OCI-LY1 (cell line): ENCODE data around the gene MAGI2.

Source experiments
- H2AFZ ChIP-seq: fragments of 200-600 bp; sonication (generic), shearing (Covaris generic); 2 replicates; pipeline ENCODE4 v1.6.0; 2014; ENCODE audit warnings: antibody characterized with exemption, mild to moderate bottlenecking, low read length
- H3F3A ChIP-seq: fragments of 200-600 bp; sonication (generic), shearing (Covaris generic); 2 replicates; pipeline ENCODE4 v1.6.0; 2014; ENCODE audit warnings: mild to moderate bottlenecking, antibody characterized with exemption, low read length, moderate library complexity; ENCODE audit not compliant: insufficient read depth
- H3K27ac ChIP-seq: fragments of 200-600 bp; sonication (generic); 2 replicates; pipeline ENCODE4 v1.5.1; 2014; ENCODE audit warnings: low read length, mixed run types, mild to moderate bottlenecking, low read depth; ENCODE audit not compliant: poor library complexity, severe bottlenecking
- H3K27me3 ChIP-seq: fragments of 200-600 bp; sonication (generic); 2 replicates; pipeline ENCODE4 v1.6.0; 2014; ENCODE audit warnings: antibody characterized with exemption, mild to moderate bottlenecking, low read length, moderate library complexity; ENCODE audit not compliant: insufficient read depth
- H3K36me3 ChIP-seq: fragments of 200-600 bp; sonication (generic); 2 replicates; pipeline ENCODE4 v1.6.1; 2014; ENCODE audit warnings: mild to moderate bottlenecking, antibody characterized with exemption, low read length, moderate library complexity, mixed read lengths; ENCODE audit not compliant: insufficient read depth
- H3K4me1 ChIP-seq: fragments of 200-600 bp; sonication (generic); 2 replicates; pipeline ENCODE4 v1.5.1; 2014; ENCODE audit warnings: mild to moderate bottlenecking, low read length, moderate library complexity; ENCODE audit not compliant: insufficient read depth, severe bottlenecking
- H3K4me2 ChIP-seq: fragments of 200-600 bp; sonication (generic), shearing (Covaris generic); 2 replicates; pipeline ENCODE4 v1.6.1; 2014; ENCODE audit warnings: low read length
- H3K4me3 ChIP-seq: fragments of 200-600 bp; sonication (generic); 2 replicates; pipeline ENCODE4 v1.5.1; 2014; ENCODE audit warnings: low read length, low read depth, mild to moderate bottlenecking, mixed read lengths; ENCODE audit not compliant: poor library complexity, severe bottlenecking
- H3K79me2 ChIP-seq: fragments of 200-600 bp; shearing (Covaris generic); 2 replicates; pipeline ENCODE4 v1.6.1; 2016; ENCODE audit warnings: mixed run types, low read length, mixed read lengths; ENCODE audit not compliant: insufficient read depth
- H3K9ac ChIP-seq: fragments of 200-600 bp; sonication (generic), shearing (Covaris generic); 2 replicates; pipeline ENCODE4 v1.6.1; 2014; ENCODE audit warnings: mild to moderate bottlenecking, low read length, mixed read lengths
- H3K9me2 ChIP-seq: fragments of 200-600 bp; sonication (generic), shearing (Covaris generic); 2 replicates; pipeline ENCODE4 v1.6.1; 2014; ENCODE audit warnings: low read depth, mild to moderate bottlenecking, low read length, mixed read lengths
- H3K9me3 ChIP-seq: fragments of 200-600 bp; shearing (Covaris generic); 2 replicates; pipeline ENCODE4 v1.6.1; 2014; ENCODE audit warnings: low read length, mixed read lengths
- H4K20me1 ChIP-seq: fragments of 200-600 bp; sonication (generic), shearing (Covaris generic); 2 replicates; pipeline ENCODE4 v1.6.0; 2016; ENCODE audit warnings: mild to moderate bottlenecking, low read length; ENCODE audit not compliant: insufficient read depth
- EZH2 ChIP-seq: fragments of 200-600 bp; sonication (generic), shearing (Covaris generic); IDR thresholded peaks from 2 replicates; pipeline ENCODE4 v1.8.0; 2017; ENCODE audit warnings: borderline replicate concordance, mixed run types, mild to moderate bottlenecking, antibody characterized with exemption, low read length, moderate library complexity, mixed read lengths
- TF ChIP-seq, protein P1 (sequence below): fragments of 200-600 bp; sonication (generic), shearing (Covaris generic); IDR thresholded peaks from 2 replicates; pipeline ENCODE4 v1.5.1; 2017; ENCODE audit warnings: mild to moderate bottlenecking, antibody characterized with exemption, low read length, moderate library complexity, mixed read lengths

Gene MAGI2

DNA sequence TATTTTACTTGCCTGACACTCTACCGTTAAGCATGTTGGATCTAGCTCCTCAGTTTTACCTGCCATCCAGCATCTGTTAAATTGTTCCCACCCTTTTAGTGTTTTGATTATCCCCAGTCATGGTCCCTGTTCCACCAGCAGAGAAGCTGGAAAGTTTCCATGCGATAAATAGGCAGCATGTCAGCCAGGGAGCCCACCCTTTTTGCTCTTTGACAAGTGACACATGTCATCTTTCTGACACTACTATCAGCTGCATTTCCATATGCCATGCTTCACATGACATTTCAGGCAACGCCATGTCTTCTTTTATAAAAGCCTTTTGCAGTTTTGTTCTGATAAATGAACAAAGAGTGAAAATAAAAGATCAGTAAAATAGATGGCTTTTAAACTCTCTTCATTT, 310.8 kb downstream of the MAGI2 start:
- Histone ChIP-seq H3K9me3 (no peaks in the 10 kb centered on the region), H3K4me2 (no peak overlapping the region), H3K79me2 (no peaks in the 10 kb centered on the region), H3K4me3 (no peak overlapping the region), H3K36me3 (no peaks in the 10 kb centered on the region), H3F3A (no peaks in the 10 kb centered on the region), H3K9me2 (no peaks in the 10 kb centered on the region), H3K27me3 (no peaks in the 10 kb centered on the region), H4K20me1 (no peaks in the 10 kb centered on the region), H3K4me1 (no peaks in the 10 kb centered on the region), H2AFZ (no peak overlapping the region), H3K27ac (no peak overlapping the region), H3K9ac (no peak overlapping the region)
- TF ChIP-seq EZH2, result no peak
- TF ChIP-seq, protein P1, sequence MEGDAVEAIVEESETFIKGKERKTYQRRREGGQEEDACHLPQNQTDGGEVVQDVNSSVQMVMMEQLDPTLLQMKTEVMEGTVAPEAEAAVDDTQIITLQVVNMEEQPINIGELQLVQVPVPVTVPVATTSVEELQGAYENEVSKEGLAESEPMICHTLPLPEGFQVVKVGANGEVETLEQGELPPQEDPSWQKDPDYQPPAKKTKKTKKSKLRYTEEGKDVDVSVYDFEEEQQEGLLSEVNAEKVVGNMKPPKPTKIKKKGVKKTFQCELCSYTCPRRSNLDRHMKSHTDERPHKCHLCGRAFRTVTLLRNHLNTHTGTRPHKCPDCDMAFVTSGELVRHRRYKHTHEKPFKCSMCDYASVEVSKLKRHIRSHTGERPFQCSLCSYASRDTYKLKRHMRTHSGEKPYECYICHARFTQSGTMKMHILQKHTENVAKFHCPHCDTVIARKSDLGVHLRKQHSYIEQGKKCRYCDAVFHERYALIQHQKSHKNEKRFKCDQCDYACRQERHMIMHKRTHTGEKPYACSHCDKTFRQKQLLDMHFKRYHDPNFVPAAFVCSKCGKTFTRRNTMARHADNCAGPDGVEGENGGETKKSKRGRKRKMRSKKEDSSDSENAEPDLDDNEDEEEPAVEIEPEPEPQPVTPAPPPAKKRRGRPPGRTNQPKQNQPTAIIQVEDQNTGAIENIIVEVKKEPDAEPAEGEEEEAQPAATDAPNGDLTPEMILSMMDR, result no peak

DNA sequence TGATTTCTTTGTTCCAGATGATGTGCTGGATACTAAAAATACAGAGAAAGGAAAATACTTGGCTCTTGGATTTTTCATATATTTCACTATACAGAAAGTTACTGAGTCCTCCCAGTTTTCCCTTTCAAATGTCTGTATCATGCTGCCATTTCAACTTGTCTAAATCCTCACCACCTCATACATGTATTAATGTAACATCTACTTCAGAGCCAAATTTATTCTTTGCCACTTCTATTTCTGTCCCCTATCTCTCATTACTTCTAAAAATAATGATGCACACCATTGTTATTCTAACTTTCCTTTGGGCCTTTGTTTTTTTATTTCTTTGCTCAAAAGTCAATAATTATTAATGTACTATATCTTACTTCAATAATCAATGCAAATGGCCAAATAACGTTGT, 312.2 kb downstream of the MAGI2 start:
- Histone ChIP-seq H3K9ac (no peak overlapping the region), H3K4me3 (no peak overlapping the region), H2AFZ (no peak overlapping the region), H3K27me3 (no peaks in the 10 kb centered on the region), H3F3A (no peaks in the 10 kb centered on the region), H3K9me2 (no peaks in the 10 kb centered on the region), H3K4me1 (no peaks in the 10 kb centered on the region), H3K79me2 (no peaks in the 10 kb centered on the region), H4K20me1 (no peaks in the 10 kb centered on the region), H3K27ac (no peak overlapping the region), H3K9me3 (no peaks in the 10 kb centered on the region), H3K36me3 (no peaks in the 10 kb centered on the region), H3K4me2 (no peak overlapping the region)
- TF ChIP-seq EZH2, result no peak
- TF ChIP-seq, protein P1, result no peak

DNA sequence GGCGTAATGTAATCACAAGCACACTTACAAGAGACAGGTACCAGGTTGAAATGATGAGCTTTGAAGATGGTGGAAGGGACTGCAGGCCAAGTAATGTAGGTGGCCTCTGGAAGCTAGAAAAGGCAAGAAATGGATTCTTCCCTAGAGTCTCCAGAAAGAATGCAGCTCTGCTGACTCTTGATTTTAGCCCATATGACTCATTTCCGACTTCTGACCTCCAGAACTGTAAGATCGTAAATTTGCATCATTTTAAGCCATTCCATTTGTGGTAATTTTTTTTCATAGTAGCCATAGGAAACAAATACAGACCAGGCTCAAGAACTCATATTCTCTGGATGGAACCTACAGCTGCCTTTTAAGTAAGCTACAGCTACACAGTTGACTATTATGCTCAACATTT, 315.5 kb downstream of the MAGI2 start:
- H3K36me3 ChIP-seq, result no peaks in the 10 kb centered on the region
- no peaks in the 10 kb centered on the region for H3K9me3 ChIP-seq
- H4K20me1 ChIP-seq, result no peaks in the 10 kb centered on the region
- no peak overlapping the region for H3K4me2 ChIP-seq
- no peaks in the 10 kb centered on the region for H3K27me3 ChIP-seq
- H3K27ac ChIP-seq, result no peak overlapping the region
- no peak overlapping the region for H2AFZ ChIP-seq
- H3F3A ChIP-seq, result no peaks in the 10 kb centered on the region
- H3K79me2 ChIP-seq, result no peaks in the 10 kb centered on the region
- TF ChIP-seq, protein P1, result no peak
- no peak for TF ChIP-seq EZH2
- no peaks in the 10 kb centered on the region for H3K4me1 ChIP-seq
- H3K4me3 ChIP-seq, result no peak overlapping the region
- H3K9ac ChIP-seq, result no peak overlapping the region
- no peaks in the 10 kb centered on the region for H3K9me2 ChIP-seq
